Measurements from ENCODE around the gene FBP2.

DNA sequence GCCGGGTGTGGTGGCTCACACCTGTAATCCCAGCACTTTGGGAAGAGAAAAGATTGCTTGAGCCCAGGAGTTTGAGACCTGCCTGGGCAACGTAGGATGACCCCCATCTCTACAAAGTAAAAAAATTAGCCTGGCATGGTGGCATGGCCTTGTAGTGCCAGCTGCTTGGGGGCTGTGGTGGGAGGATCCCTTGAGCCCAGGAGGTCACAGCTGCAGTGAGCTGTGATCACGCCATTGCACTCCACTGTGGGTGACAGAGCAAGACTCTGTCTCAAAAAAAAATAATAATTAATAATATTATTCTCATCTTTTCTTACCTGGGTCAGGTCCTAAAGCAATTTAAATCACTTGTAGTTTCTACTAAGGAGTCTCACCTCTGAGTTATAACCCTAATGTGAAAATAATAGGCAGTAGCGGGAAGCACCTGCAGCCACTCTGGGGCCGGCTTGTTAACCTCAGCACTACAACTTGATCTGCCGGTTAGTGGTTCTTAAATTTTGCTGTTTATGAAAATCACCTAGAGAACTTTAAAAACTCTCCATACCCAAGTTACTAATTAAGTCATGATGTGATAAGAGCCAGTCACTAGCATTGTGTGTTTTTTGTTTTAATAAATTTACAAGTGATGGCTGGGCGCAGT is 68.1 kb downstream of the FBP2 start:
- TF ChIP-seq, protein P1, sequence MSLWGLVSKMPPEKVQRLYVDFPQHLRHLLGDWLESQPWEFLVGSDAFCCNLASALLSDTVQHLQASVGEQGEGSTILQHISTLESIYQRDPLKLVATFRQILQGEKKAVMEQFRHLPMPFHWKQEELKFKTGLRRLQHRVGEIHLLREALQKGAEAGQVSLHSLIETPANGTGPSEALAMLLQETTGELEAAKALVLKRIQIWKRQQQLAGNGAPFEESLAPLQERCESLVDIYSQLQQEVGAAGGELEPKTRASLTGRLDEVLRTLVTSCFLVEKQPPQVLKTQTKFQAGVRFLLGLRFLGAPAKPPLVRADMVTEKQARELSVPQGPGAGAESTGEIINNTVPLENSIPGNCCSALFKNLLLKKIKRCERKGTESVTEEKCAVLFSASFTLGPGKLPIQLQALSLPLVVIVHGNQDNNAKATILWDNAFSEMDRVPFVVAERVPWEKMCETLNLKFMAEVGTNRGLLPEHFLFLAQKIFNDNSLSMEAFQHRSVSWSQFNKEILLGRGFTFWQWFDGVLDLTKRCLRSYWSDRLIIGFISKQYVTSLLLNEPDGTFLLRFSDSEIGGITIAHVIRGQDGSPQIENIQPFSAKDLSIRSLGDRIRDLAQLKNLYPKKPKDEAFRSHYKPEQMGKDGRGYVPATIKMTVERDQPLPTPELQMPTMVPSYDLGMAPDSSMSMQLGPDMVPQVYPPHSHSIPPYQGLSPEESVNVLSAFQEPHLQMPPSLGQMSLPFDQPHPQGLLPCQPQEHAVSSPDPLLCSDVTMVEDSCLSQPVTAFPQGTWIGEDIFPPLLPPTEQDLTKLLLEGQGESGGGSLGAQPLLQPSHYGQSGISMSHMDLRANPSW (CRISPR knock-in tag; conservative IDR thresholded peaks at IDR 0.05; ENCODE audit: low read depth), result no peak
- TF ChIP-seq, protein P2, sequence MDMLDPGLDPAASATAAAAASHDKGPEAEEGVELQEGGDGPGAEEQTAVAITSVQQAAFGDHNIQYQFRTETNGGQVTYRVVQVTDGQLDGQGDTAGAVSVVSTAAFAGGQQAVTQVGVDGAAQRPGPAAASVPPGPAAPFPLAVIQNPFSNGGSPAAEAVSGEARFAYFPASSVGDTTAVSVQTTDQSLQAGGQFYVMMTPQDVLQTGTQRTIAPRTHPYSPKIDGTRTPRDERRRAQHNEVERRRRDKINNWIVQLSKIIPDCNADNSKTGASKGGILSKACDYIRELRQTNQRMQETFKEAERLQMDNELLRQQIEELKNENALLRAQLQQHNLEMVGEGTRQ (CRISPR knock-in tag; IDR thresholded peaks at IDR 0.05), result no peak
- TF ChIP-seq, protein P3, sequence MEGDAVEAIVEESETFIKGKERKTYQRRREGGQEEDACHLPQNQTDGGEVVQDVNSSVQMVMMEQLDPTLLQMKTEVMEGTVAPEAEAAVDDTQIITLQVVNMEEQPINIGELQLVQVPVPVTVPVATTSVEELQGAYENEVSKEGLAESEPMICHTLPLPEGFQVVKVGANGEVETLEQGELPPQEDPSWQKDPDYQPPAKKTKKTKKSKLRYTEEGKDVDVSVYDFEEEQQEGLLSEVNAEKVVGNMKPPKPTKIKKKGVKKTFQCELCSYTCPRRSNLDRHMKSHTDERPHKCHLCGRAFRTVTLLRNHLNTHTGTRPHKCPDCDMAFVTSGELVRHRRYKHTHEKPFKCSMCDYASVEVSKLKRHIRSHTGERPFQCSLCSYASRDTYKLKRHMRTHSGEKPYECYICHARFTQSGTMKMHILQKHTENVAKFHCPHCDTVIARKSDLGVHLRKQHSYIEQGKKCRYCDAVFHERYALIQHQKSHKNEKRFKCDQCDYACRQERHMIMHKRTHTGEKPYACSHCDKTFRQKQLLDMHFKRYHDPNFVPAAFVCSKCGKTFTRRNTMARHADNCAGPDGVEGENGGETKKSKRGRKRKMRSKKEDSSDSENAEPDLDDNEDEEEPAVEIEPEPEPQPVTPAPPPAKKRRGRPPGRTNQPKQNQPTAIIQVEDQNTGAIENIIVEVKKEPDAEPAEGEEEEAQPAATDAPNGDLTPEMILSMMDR (IDR thresholded peaks at IDR 0.05), result no peak
- no peak for TF ChIP-seq NR1H2 (CRISPR knock-in tag; IDR thresholded peaks at IDR 0.05)
- no peak for TF ChIP-seq FOXJ3 (CRISPR knock-in tag; IDR thresholded peaks at IDR 0.05; ENCODE audit: borderline replicate concordance)
- TF ChIP-seq, protein P4, sequence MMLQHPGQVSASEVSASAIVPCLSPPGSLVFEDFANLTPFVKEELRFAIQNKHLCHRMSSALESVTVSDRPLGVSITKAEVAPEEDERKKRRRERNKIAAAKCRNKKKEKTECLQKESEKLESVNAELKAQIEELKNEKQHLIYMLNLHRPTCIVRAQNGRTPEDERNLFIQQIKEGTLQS (CRISPR knock-in tag; conservative IDR thresholded peaks at IDR 0.05), result no peak
- TF ChIP-seq ZNF138 (CRISPR knock-in tag; conservative IDR thresholded peaks at IDR 0.05), result no peak
- TF ChIP-seq, protein P5, sequence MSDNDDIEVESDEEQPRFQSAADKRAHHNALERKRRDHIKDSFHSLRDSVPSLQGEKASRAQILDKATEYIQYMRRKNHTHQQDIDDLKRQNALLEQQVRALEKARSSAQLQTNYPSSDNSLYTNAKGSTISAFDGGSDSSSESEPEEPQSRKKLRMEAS (CRISPR knock-in tag; IDR thresholded peaks at IDR 0.05), result no peak
- TF ChIP-seq IRF2 (CRISPR knock-in tag; IDR thresholded peaks at IDR 0.05; ENCODE audit: borderline replicate concordance, low read depth), result no peak
- no peak for TF ChIP-seq GRHL2 (CRISPR knock-in tag; IDR thresholded peaks at IDR 0.05; ENCODE audit: insufficient replicate concordance, severe bottlenecking)
- TF ChIP-seq, protein P6, sequence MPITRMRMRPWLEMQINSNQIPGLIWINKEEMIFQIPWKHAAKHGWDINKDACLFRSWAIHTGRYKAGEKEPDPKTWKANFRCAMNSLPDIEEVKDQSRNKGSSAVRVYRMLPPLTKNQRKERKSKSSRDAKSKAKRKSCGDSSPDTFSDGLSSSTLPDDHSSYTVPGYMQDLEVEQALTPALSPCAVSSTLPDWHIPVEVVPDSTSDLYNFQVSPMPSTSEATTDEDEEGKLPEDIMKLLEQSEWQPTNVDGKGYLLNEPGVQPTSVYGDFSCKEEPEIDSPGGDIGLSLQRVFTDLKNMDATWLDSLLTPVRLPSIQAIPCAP (CRISPR knock-in tag; IDR thresholded peaks at IDR 0.05), result no peak

Data from WTC11 (cell line).